SU-DHL-6 (cell line): ENCODE data around the gene HOXD4.

Experiments used
- CTCF ChIP-seq: fragments of 200-600 bp; sonication (generic); IDR thresholded peaks from one replicate; pipeline ENCODE4 v1.5.1; 2017; ENCODE audit warnings: antibody characterized with exemption, mild to moderate bottlenecking, low read length, moderate library complexity; ENCODE audit not compliant: insufficient read depth, poor library complexity, severe bottlenecking
- EZH2phosphoT487 ChIP-seq: fragments of 200-600 bp; sonication (generic), shearing (Covaris generic); conservative IDR thresholded peaks from 2 replicates; pipeline ENCODE4 v1.6.1; 2018; ENCODE audit warnings: mild to moderate bottlenecking, antibody characterized with exemption, low read length, moderate library complexity, mixed read lengths

GRCh38 chr2:176147800-176148496 is 3.4 kb upstream of the HOXD4 start:
- TF ChIP-seq CTCF = no peak
- no peak for TF ChIP-seq EZH2phosphoT487
